Activated T-helper 17 cell treated with anti-CD3 and anti-CD28 coated beads, Interleukin-2, amount 50 U/mL, for 72 hours (primary cell): ENCODE measurements around the gene HPCAL1. TPM values are rescaled to one million over a fixed set of nuclear protein-coding genes. Genes with fewer than 3 reads are reported as not detected.

Experiments used
- ATAC-seq: fragments of 150-1000 bp; cut with Tn5 transposase; replicated peaks from 2 replicates; pipeline ENCODE4 v1.10.0; 2021; ENCODE audit warnings: mild to moderate bottlenecking, moderate library complexity
- H3K27ac Mint-ChIP-seq: one replicate; pipeline ENCODE4 v1.8.0; 2022; ENCODE audit warnings: mixed read lengths
- H3K27me3 Mint-ChIP-seq: one replicate; pipeline ENCODE4 v1.8.0; 2022; ENCODE audit warnings: mixed read lengths
- H3K36me3 Mint-ChIP-seq: one replicate; pipeline ENCODE4 v1.8.0; 2022; ENCODE audit warnings: low read depth, mild to moderate bottlenecking, mixed read lengths
- H3K4me1 Mint-ChIP-seq: one replicate; pipeline ENCODE4 v1.8.0; 2022; ENCODE audit warnings: mixed read lengths
- H3K4me3 Mint-ChIP-seq: one replicate; pipeline ENCODE4 v1.8.0; 2022; ENCODE audit warnings: mild to moderate bottlenecking, mixed read lengths
- H3K9me3 Mint-ChIP-seq: one replicate; pipeline ENCODE4 v1.8.0; 2022; ENCODE audit warnings: mixed read lengths
- total RNA-seq, 2 donors: library from RNA; stranded (reverse); gene quantifications; one replicate each; pipeline ENCODE4 v1.2.3, GENCODE V29; 2022

The HPCAL1 gene
- total RNA-seq, 2 donors from 2014 or later = 57.9 to 139 TPM

DNA sequence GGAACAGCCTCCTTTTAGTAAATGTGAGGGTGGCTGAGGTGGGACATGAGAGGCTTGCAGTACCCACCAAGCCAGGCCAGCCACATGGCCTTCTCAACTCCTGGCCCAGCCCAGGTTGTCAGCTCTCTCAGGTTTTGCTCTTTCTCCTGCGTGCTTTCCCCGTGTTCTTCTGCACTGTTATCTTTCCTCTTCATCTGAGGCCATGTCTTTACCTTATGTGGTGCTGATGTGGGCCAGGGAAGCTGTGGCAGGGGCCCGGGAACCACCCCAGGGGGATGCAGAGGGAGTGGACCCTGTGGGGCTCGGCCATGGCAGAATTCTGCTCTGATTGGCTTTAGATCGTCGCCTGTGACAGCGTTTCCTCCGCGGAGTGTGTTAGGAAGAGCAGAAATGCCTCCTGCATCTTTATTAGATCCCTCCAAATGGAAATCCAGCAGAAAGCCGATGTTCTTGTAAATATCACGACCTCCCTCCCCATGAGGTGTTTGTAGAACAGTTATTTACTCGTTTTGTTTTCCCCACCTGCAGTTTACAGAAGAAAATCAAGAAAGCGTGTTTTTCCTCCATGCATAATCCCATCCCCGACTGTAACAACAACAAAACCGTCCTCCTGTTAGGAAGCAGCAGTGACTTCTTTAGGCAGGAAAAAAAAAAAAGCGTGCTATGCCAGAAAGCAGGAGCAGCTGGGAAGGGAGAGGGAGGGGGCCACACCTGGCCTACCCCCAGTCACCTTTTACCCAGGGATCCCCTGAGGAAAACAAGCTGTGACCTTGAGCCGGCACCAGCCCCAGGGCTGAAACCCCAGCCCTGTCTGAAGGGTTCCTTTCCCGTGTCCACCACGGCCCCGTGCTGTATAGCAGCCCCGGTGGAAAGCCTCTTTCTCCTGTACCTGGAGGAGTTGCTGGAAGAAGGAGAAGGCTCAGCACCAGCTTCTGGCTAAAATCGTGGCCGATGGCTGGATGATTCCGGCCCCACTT is 54.8 kb downstream of the HPCAL1 start:
- H3K4me3 Mint-ChIP-seq = no peak overlapping the region
- H3K9me3 Mint-ChIP-seq = no peaks in the 10 kb centered on the region
- peaks cover 53% of the 10 kb centered on the region for H3K36me3 Mint-ChIP-seq
- no peak for ATAC-seq
- peak overlapping the region; percentile 28 for H3K27ac Mint-ChIP-seq
- peaks cover 33% of the 10 kb centered on the region for H3K4me1 Mint-ChIP-seq
- H3K27me3 Mint-ChIP-seq = no peaks in the 10 kb centered on the region

DNA sequence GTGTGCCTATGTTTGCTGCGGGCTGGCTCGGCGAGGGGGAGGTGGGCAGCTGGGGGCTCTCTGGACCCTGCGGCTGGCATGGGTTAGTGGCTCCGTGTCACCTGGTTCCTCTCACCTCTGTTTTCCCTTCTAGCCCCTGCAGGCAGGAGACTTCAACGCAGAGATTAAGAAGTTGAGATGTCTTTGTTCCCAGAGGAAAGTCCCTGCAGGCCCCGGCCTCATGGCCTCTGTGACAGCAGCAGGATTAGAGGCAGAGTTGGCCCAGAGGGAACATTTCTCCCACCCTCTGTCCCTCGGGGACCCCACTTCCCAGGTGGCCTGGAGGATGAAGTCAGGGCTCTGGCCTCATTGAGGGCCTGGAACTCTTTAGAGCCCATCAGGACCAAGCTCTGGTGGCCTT is 56.5 kb downstream of the HPCAL1 start:
- H3K27me3 Mint-ChIP-seq = no peaks in the 10 kb centered on the region
- H3K4me1 Mint-ChIP-seq = peaks cover 28% of the 10 kb centered on the region
- H3K4me3 Mint-ChIP-seq = no peak overlapping the region
- no peak for ATAC-seq
- H3K9me3 Mint-ChIP-seq = no peaks in the 10 kb centered on the region
- H3K36me3 Mint-ChIP-seq = peaks cover 45% of the 10 kb centered on the region
- H3K27ac Mint-ChIP-seq = no peak overlapping the region

DNA sequence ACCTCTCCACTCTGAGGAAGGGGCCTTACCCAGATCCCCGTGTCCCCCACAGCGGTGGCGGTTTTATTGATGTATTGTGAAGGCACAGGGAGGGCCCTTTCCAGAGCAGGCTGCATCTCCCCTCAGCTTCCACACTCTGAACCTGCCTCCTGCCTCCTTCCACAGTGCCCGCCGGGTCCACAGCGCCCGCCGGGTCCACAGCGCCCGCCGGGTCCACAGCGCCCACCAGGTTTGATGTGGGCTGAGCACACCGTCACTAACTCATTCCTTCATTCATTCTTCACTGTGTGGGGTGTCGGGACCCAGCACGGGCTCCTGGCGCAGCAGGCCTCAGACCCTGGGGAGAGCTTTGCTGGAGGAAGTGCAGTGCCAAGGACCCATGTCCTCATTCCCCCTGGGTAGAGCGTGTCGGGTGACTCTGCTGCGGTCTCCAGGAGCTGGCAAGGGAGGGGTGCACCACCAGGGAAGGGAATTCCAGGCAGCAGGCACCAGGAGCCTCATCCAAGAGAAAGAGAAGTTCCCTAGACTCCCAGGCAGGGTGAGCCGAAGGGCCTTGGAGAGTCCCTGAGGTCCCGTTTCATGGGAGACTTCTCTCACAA is 57.1 kb downstream of the HPCAL1 start:
- Mint-ChIP-seq H3K4me3 (no peak overlapping the region), H3K4me1 (peaks cover 22% of the 10 kb centered on the region), H3K27me3 (no peaks in the 10 kb centered on the region), H3K36me3 (peaks cover 39% of the 10 kb centered on the region), H3K9me3 (no peaks in the 10 kb centered on the region), H3K27ac (peak overlapping the region; percentile 79)
- ATAC-seq = no peak

DNA sequence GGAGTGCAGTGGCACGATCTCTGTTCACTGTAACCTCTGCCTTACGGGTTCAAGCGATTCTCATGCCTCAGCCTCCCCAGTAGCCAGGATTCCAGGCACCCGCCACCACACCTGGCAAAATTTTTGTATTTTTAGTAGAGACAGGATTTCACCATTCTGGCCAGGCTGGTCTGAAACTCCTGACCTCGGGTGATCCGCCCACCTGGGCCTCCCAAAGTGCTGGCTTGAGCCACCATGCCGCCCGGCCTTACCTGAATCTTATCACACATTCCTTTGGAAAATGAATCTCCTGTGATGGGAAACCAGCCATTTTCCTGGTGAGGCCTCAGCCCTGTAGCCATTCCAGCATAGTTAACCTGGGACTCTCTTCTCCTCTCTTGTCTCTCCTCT is 57.8 kb downstream of the HPCAL1 start:
- Mint-ChIP-seq H3K27me3 (no peaks in the 10 kb centered on the region), H3K9me3 (no peaks in the 10 kb centered on the region), H3K4me3 (no peak overlapping the region), H3K4me1 (peaks cover 20% of the 10 kb centered on the region), H3K36me3 (peaks cover 37% of the 10 kb centered on the region), H3K27ac (peak overlapping the region; percentile 79)
- ATAC-seq = no peak

DNA sequence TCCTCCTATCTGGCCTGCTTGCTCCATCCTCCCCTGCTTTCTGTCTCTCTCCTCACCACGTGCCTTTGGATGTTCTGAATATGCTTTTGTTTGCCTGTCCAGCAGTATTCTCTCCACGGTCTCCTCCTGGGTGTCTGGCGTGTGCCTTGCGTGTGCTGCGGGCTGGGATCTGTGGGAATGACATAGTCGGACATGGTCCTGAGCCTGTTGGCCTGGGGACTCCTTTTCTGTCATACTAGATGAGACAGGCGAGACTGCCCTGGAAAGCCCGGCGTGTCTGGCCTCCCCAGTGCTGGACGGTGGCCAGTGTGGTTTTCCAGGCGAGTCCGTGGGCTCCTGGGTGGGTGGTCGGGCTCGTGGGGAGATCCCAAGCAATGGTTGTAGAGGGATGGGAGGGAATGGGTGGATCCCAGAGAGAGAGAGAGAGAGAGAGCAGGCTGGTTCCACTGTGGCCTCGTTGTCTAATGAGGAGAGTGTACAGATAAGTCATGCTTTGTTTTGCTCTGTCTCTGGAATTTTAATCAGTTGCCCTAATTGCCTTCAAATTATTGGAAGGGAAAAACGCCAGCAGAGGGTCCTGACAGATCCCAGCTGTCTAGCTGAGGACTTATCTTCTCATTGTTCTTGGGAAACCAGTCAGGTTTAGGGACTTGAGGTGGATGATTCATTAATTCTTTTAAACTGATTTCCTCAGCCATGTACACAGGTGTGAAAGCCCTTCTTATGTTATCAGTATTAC is 58.3 kb downstream of the HPCAL1 start:
- Mint-ChIP-seq H3K4me1 (peaks cover 14% of the 10 kb centered on the region), H3K27me3 (no peaks in the 10 kb centered on the region), H3K36me3 (peaks cover 37% of the 10 kb centered on the region), H3K4me3 (no peak overlapping the region), H3K27ac (peak overlapping the region; percentile 79), H3K9me3 (no peaks in the 10 kb centered on the region)
- no peak for ATAC-seq

DNA sequence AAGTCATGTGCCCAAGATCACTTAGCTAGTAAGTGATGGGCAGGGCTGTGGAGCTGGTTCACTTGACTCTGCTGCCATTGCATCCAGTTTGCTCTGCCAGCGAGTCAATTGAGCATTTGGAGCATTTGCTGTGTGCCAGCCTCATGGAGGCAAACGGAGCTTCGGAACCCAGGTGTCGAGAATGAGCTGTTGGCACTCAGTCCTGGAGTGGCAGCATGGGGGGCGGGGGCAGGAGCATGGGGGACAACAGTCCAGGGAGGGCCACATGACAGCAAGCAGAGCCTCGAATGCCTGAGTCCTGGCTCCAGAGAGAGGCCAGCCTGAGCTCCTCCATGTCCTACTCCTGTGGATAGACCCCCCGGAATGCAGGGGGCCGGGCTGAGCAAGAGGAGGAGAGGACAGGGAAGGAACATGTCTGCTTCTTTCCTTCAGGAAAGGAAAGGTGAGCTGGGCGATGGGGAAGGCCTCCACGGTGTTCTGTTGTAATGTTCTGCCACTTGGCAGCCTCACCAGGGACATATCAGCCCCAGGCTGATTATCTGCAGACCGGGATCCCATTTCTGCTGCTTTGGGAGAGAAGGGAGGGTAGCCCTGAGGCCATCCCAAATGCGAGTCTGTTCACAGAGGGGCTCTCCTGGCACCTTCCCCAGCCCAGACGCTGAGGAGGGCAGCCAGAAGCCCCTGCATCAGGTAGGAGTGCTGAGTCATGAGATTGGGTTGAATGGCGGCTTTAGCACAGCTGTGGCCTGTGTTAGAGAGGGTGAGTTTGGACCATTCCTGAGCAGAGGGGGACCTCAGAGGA is 59.6 kb downstream of the HPCAL1 start:
- H3K4me3 Mint-ChIP-seq = no peak overlapping the region
- peaks cover 16% of the 10 kb centered on the region for H3K4me1 Mint-ChIP-seq
- H3K36me3 Mint-ChIP-seq = peaks cover 36% of the 10 kb centered on the region
- H3K27ac Mint-ChIP-seq = peak overlapping the region; percentile 28
- H3K27me3 Mint-ChIP-seq = no peaks in the 10 kb centered on the region
- no peaks in the 10 kb centered on the region for H3K9me3 Mint-ChIP-seq
- ATAC-seq = no peak

DNA sequence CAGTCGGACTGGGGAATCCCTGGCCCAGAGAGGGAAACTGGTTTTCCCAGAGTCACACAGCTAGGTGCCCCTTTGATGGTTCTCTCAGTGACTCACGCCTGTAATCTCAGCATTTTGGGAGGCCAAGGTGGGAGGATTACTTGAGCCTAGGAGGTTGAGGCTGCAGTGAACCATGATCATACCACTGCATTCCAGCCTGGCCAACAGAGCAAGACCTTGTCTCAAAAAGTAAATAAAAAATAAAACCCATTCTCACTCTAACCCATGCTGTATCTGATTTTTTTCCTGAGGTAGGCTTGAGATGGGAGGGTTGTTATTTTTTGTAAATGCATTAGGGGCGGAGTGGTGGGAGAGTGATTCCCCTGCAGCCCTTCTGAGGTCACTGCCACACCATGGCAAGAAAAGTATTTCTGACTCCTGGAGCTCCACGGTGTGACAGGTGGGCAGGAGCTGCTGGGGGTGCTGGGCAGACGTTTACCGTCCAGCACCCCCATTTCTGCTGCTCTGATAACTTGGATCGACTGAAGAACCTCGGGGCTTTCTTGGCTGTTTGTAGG is 60.3 kb downstream of the HPCAL1 start:
- ATAC-seq = no peak
- Mint-ChIP-seq H3K4me1 (peaks cover 19% of the 10 kb centered on the region), H3K36me3 (peaks cover 29% of the 10 kb centered on the region), H3K27me3 (no peaks in the 10 kb centered on the region), H3K9me3 (no peaks in the 10 kb centered on the region), H3K27ac (no peak overlapping the region), H3K4me3 (no peak overlapping the region)

DNA sequence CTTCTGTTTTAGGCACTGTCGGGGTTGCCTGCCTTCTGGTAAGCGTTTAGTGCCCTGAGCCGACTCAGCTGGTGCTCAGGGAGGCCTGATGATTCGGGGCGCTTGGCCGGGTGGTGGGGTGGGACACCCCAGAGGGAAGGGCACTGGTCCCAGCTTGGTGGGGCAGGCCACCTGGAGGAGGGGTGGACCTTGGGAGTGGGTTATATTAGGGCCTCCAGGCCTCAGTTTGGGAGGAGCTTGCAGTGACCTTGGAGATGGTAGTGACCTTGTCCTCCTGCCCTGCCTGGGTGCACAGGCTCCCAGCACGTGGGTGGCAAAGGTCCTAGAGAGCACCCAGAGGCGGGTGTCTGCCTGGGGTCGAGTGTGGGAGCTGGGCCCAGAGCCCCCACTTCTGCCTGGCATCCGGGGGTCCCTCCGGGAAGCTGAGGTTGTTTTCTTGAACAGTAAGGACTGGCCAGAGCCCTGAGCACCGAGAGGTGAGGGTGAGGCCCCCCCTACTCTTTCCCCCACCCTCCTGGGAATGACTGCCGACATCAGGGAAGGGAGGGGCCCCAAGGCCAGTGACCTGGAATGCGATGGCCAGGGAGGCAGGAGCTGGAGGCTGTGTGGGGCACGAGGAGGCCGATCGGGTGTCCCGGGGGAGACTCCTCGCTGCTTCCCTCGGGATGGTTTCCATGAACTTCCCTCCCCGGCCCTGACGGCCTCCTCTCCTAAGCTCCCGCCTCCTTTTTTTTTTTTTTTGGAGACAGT is 61.3 kb downstream of the HPCAL1 start:
- Mint-ChIP-seq H3K27me3 (no peaks in the 10 kb centered on the region), H3K27ac (no peak overlapping the region), H3K9me3 (no peaks in the 10 kb centered on the region), H3K4me3 (no peak overlapping the region), H3K4me1 (peaks cover 22% of the 10 kb centered on the region), H3K36me3 (peaks cover 18% of the 10 kb centered on the region)
- ATAC-seq = no peak

DNA sequence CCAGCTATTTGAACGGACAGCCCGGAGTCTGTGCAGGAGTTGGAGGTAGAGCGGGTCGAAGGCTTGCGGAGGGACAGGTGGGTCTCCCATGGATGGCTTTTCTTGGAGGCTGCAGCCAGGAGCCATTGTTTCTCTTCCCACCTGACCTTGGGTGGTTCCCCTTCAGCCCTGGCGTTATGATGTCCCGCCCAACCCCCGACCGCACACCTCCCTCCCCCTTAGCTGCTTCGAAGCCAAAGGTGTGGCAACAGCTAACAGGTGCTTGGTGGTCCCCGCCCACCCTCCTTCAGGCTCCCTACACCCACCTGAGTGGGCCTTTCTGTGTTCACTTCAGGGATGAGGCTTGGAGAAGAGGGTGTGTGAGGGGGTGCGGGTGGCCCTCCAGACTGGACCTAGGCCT is 62.7 kb downstream of the HPCAL1 start:
- no peak overlapping the region for H3K4me3 Mint-ChIP-seq
- H3K27ac Mint-ChIP-seq = no peak overlapping the region
- H3K36me3 Mint-ChIP-seq = peaks cover 5% of the 10 kb centered on the region
- H3K9me3 Mint-ChIP-seq = no peaks in the 10 kb centered on the region
- no peaks in the 10 kb centered on the region for H3K27me3 Mint-ChIP-seq
- peaks cover 27% of the 10 kb centered on the region for H3K4me1 Mint-ChIP-seq
- ATAC-seq = no peak

DNA sequence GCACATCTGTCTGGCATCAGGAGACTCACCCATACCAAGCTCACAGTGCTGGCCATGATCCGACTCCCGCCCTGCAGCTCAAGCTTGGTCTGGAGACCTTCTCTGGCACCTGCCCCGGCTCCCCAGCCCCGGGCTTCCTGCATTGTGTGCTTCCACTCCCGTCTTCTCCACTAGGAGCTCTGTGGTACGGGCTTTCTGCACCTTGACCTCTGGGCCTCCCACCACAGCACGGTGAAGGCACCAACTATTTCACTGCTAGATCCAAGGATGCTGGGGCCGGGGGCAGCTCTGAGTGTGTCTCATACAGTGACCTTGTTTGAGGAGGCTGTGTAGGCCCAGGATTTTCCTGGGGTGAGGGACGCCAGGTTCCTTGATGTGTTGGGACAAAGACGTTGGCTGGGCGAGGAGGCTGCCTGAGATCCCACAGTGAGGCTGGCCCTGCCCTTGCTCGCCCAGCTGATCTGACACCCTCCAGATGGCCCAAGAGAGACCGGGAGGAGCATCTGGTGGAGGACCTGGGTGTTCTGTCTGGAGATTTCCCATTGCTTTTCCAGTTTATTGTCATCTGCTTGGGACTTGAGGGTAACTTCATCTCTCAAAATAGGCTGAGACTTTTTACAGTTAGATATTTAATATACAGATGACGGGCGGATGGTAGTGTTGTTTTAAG is 64.0 kb downstream of the HPCAL1 start:
- no peaks in the 10 kb centered on the region for H3K36me3 Mint-ChIP-seq
- no peaks in the 10 kb centered on the region for H3K9me3 Mint-ChIP-seq
- peaks cover 21% of the 10 kb centered on the region for H3K4me1 Mint-ChIP-seq
- no peak for ATAC-seq
- H3K4me3 Mint-ChIP-seq = no peak overlapping the region
- peak overlapping the region; percentile 75 for H3K27ac Mint-ChIP-seq
- H3K27me3 Mint-ChIP-seq = no peaks in the 10 kb centered on the region

DNA sequence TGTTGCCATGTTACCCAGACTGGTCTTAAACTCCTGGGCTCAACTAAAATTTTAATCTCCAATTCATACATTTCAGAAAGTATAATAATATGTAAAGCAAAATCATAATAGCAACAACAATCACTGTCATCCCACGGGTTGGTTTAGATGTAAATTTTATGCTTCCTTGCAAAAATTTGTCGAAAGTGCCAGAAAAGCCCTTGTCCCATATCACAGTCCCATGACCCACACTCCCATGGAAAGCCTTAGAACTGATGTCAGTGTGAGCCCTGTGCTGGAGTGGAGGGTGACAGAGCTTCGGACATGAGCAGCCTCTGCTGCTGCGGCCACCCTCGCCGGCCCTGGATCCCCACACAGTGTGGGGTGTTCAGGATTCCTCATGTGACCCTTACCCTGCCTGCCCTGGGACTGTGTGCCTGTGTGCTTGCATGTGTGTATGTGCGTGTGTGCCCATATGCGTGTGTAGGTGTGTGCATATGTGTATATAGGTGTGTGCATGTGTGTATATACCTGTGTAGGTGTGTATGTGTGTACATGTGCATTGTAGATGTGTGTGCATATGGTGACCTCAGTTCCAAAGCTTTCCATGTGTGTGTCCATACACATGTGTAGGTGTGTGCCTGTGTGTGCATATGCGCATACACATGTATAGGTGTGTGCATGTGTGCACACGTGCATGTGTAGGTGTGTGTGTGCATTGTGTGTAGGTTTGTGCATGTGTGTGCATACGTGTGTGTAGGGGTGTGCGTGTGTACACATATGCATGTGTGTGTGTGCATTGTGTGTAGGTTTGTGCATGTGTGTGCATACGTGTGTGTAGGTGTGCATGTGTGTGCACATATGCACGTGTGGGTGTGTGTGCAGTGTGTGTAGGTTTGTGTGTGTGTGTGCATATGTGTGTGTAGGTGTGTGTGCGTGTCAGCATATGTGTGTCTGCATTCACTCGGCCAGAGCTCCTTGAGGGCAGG is 65.1 kb downstream of the HPCAL1 start:
- H3K4me3 Mint-ChIP-seq = no peak overlapping the region
- no peaks in the 10 kb centered on the region for H3K27me3 Mint-ChIP-seq
- H3K4me1 Mint-ChIP-seq = peaks cover 16% of the 10 kb centered on the region
- no peak overlapping the region for H3K27ac Mint-ChIP-seq
- peaks cover under 1% of the 10 kb centered on the region for H3K36me3 Mint-ChIP-seq
- no peaks in the 10 kb centered on the region for H3K9me3 Mint-ChIP-seq
- ATAC-seq = no peak
